GM12874 (cell line): Measurements from ENCODE around the gene SLC33A1.

Experiments used
- CTCF ChIP-seq: IDR thresholded peaks from 2 replicates; pipeline ENCODE4 v1.5.1; 2011; ENCODE audit warnings: low read depth, mild to moderate bottlenecking, control low read depth, low read length, moderate library complexity; ENCODE audit not compliant: insufficient read depth

SLC33A1 gene

GRCh38 chr3:155790272-155790925 is 63.8 kb downstream of the SLC33A1 start:
- TF ChIP-seq CTCF, result no peak

- TF ChIP-seq CTCF, result no peak
Measured at GRCh38 chr3:155785662-155786295, 68.4 kb downstream of the SLC33A1 start.

GRCh38 chr3:155782390-155782953 is 71.8 kb downstream of the SLC33A1 start:
- no peak for TF ChIP-seq CTCF

- TF ChIP-seq CTCF, result no peak
Measured at GRCh38 chr3:155780291-155780690, 73.9 kb downstream of the SLC33A1 start.

- TF ChIP-seq CTCF, result no peak
Measured at GRCh38 chr3:155778462-155778861, 75.8 kb downstream of the SLC33A1 start.

GRCh38 chr3:155772801-155773200 is 81.4 kb downstream of the SLC33A1 start:
- no peak for TF ChIP-seq CTCF

- no peak for TF ChIP-seq CTCF
Measured at GRCh38 chr3:155771126-155771525, 83.1 kb downstream of the SLC33A1 start.
